ENCODE measurements around the gene HDLBP. TPM values are rescaled to one million over a fixed set of nuclear protein-coding genes. Genes with fewer than 3 reads are reported as not detected.

Gene HDLBP
- total RNA-seq, 2 donors from 2014 or later = 404 to 447 TPM

- H3K4me1 ChIP-seq (ENCODE audit: control insufficient read depth in 1 of 2, low read depth in 2 of 2) = no peaks in the 10 kb centered on the region
- H3K27me3 ChIP-seq (replicated peaks; ENCODE audit: insufficient read depth) = no peaks in the 10 kb centered on the region
- H3K9me3 ChIP-seq = no peaks in the 10 kb centered on the region
- H3K36me3 ChIP-seq = no peaks in the 10 kb centered on the region
- H3K4me3 ChIP-seq = no peak overlapping the region
- no peak for DNase-seq (ENCODE audit: low spot score)
- TF ChIP-seq, protein P1, sequence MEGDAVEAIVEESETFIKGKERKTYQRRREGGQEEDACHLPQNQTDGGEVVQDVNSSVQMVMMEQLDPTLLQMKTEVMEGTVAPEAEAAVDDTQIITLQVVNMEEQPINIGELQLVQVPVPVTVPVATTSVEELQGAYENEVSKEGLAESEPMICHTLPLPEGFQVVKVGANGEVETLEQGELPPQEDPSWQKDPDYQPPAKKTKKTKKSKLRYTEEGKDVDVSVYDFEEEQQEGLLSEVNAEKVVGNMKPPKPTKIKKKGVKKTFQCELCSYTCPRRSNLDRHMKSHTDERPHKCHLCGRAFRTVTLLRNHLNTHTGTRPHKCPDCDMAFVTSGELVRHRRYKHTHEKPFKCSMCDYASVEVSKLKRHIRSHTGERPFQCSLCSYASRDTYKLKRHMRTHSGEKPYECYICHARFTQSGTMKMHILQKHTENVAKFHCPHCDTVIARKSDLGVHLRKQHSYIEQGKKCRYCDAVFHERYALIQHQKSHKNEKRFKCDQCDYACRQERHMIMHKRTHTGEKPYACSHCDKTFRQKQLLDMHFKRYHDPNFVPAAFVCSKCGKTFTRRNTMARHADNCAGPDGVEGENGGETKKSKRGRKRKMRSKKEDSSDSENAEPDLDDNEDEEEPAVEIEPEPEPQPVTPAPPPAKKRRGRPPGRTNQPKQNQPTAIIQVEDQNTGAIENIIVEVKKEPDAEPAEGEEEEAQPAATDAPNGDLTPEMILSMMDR (IDR thresholded peaks at IDR 0.05) = no peak
- no peak for ATAC-seq (ENCODE audit: insufficient number of reproducible peaks, low FRiP score, low read depth)
- H3K27ac ChIP-seq = no peak overlapping the region
Measured at GRCh38 chr2:241201445-241202267, 113.8 kb downstream of the HDLBP start.

GRCh38 chr2:241200822-241201395, 114.6 kb downstream of the HDLBP start:
- TF ChIP-seq, protein P1 (IDR thresholded peaks at IDR 0.05) = no peak
- no peak overlapping the region for H3K27ac ChIP-seq
- DNase-seq (ENCODE audit: low spot score) (no peak), ATAC-seq (ENCODE audit: insufficient number of reproducible peaks, low FRiP score, low read depth) (no peak)
- H3K27me3 ChIP-seq (replicated peaks; ENCODE audit: insufficient read depth) = no peaks in the 10 kb centered on the region
- H3K4me3 ChIP-seq = no peak overlapping the region
- no peaks in the 10 kb centered on the region for H3K9me3 ChIP-seq
- H3K4me1 ChIP-seq (ENCODE audit: control insufficient read depth in 1 of 2, low read depth in 2 of 2) = no peaks in the 10 kb centered on the region
- H3K36me3 ChIP-seq = no peaks in the 10 kb centered on the region

GRCh38 chr2:241199897-241200821, 115.3 kb downstream of the HDLBP start:
- Histone ChIP-seq H3K9me3 (no peaks in the 10 kb centered on the region), H3K36me3 (no peaks in the 10 kb centered on the region), H3K27ac (no peak overlapping the region), H3K4me1 (ENCODE audit: control insufficient read depth in 1 of 2, low read depth in 2 of 2) (no peaks in the 10 kb centered on the region), H3K27me3 (replicated peaks; ENCODE audit: insufficient read depth) (no peaks in the 10 kb centered on the region), H3K4me3 (no peak overlapping the region)
- TF ChIP-seq, protein P1 (IDR thresholded peaks at IDR 0.05) = no peak
- ATAC-seq (ENCODE audit: insufficient number of reproducible peaks, low FRiP score, low read depth) (no peak), DNase-seq (ENCODE audit: low spot score) (no peak)

GRCh38 chr2:241199286-241199685, 116.2 kb downstream of the HDLBP start:
- H3K27ac ChIP-seq = no peak overlapping the region

More at GRCh38 chr2:241199286-241199685, 116.2 kb downstream of the HDLBP start:
- DNase-seq (ENCODE audit: low spot score) (no peak), ATAC-seq (ENCODE audit: insufficient number of reproducible peaks, low FRiP score, low read depth) (no peak)
- Histone ChIP-seq H3K4me1 (ENCODE audit: control insufficient read depth in 1 of 2, low read depth in 2 of 2) (no peaks in the 10 kb centered on the region), H3K27me3 (replicated peaks; ENCODE audit: insufficient read depth) (no peaks in the 10 kb centered on the region), H3K9me3 (no peaks in the 10 kb centered on the region), H3K36me3 (no peaks in the 10 kb centered on the region), H3K4me3 (no peak overlapping the region)
- TF ChIP-seq, protein P1 (IDR thresholded peaks at IDR 0.05) = no peak
